ENCODE data around the gene RAB27B. TPM values are rescaled to one million over a fixed set of nuclear protein-coding genes. Genes with fewer than 3 reads are reported as not detected.

The RAB27B gene
- polyA plus RNA-seq, 1 experiment: 1.9 TPM

- ChIA-PET CTCF (interaction anchor here (1.2 kb wide), 1 partner anchor 52 kb away, joined by 3 read pairs; no protein-coding TSS in a partner anchor), POLR2A (no interaction called here)
- H3K9me3 ChIP-seq (ENCODE audit: control insufficient read depth, insufficient read depth, low read length): no peaks in the 10 kb centered on the region; the same call in 1 of the 2 replicates
- TF ChIP-seq CTCF (IDR thresholded peaks at IDR 0.05; ENCODE audit: low read depth, low read length): no peak
- H3K4me3 ChIP-seq (ENCODE audit: low read depth, low read length): no peak overlapping the region
- H3K27ac ChIP-seq (ENCODE audit: low read depth, low read length): no peak overlapping the region
- DNase-seq (ENCODE audit: low read depth, low spot score): no peak
- H3K27me3 ChIP-seq (ENCODE audit: control insufficient read depth, insufficient read depth, low read length): no peaks in the 10 kb centered on the region
Observed at GRCh38 chr18:54931152-54931551, 102.9 kb downstream of the RAB27B start.

- POLR2A ChIA-PET: no interaction called here
- CTCF ChIA-PET: no interaction called here
- TF ChIP-seq CTCF (IDR thresholded peaks at IDR 0.05; ENCODE audit: low read depth, low read length): no peak
- Histone ChIP-seq H3K9me3 (ENCODE audit: control insufficient read depth, insufficient read depth, low read length) (no peaks in the 10 kb centered on the region), H3K27ac (ENCODE audit: low read depth, low read length) (no peak overlapping the region), H3K4me3 (ENCODE audit: low read depth, low read length) (no peak overlapping the region), H3K27me3 (ENCODE audit: control insufficient read depth, insufficient read depth, low read length) (no peaks in the 10 kb centered on the region)
- no peak for DNase-seq (ENCODE audit: low read depth, low spot score)
Observed at GRCh38 chr18:54932472-54932871, 104.2 kb downstream of the RAB27B start.

- H3K27ac ChIP-seq (ENCODE audit: low read depth, low read length): no peak overlapping the region
- H3K9me3 ChIP-seq (ENCODE audit: control insufficient read depth, insufficient read depth, low read length): no peaks in the 10 kb centered on the region
- DNase-seq (ENCODE audit: low read depth, low spot score): no peak
- H3K27me3 ChIP-seq (ENCODE audit: control insufficient read depth, insufficient read depth, low read length): no peaks in the 10 kb centered on the region
- no peak for TF ChIP-seq CTCF (IDR thresholded peaks at IDR 0.05; ENCODE audit: low read depth, low read length)
- ChIA-PET CTCF (no interaction called here), POLR2A (no interaction called here)
- H3K4me3 ChIP-seq (ENCODE audit: low read depth, low read length): no peak overlapping the region
Observed at GRCh38 chr18:54938506-54938905, 110.2 kb downstream of the RAB27B start.

GRCh38 chr18:54939361-54939917 is 111.2 kb downstream of the RAB27B start:
- TF ChIP-seq CTCF (IDR thresholded peaks at IDR 0.05; ENCODE audit: low read depth, low read length): no peak
- ChIA-PET CTCF (interaction anchor here (1.9 kb wide), 1 partner anchor 44 kb away, joined by 7 read pairs; no protein-coding TSS in a partner anchor), POLR2A (no interaction called here)
- DNase-seq (ENCODE audit: low read depth, low spot score): no peak
- no peaks in the 10 kb centered on the region for H3K9me3 ChIP-seq (ENCODE audit: control insufficient read depth, insufficient read depth, low read length)
- no peak overlapping the region for H3K27ac ChIP-seq (ENCODE audit: low read depth, low read length)
- H3K27me3 ChIP-seq (ENCODE audit: control insufficient read depth, insufficient read depth, low read length): no peaks in the 10 kb centered on the region
- H3K4me3 ChIP-seq (ENCODE audit: low read depth, low read length): no peak overlapping the region

GRCh38 chr18:54942144-54942543 is 113.9 kb downstream of the RAB27B start:
- H3K27ac ChIP-seq (ENCODE audit: low read depth, low read length): no peak overlapping the region
- H3K4me3 ChIP-seq (ENCODE audit: low read depth, low read length): no peak overlapping the region
- H3K9me3 ChIP-seq (ENCODE audit: control insufficient read depth, insufficient read depth, low read length): no peaks in the 10 kb centered on the region
- H3K27me3 ChIP-seq (ENCODE audit: control insufficient read depth, insufficient read depth, low read length): no peaks in the 10 kb centered on the region
- CTCF ChIA-PET: interaction anchor here (0.7 kb wide), 1 partner anchor 41 kb away, joined by 4 read pairs; no protein-coding TSS in a partner anchor
- no peak for DNase-seq (ENCODE audit: low read depth, low spot score)
- POLR2A ChIA-PET: no interaction called here
- TF ChIP-seq CTCF (IDR thresholded peaks at IDR 0.05; ENCODE audit: low read depth, low read length): no peak

Measured in AG04450 (cell line).